Sigmoid colon (tissue), 4 donors: Measurements from ENCODE around the gene CANT1.

Experiments used
- CTCF ChIP-seq, 4 experiments: fragments of 450-650 bp in 3 of 4; fragments of 200-600 bp in 1 of 4; IDR thresholded peaks; one replicate each; pipeline ENCODE4 v1.5.1; 2016 to 2019; ENCODE audit warnings: antibody characterized with exemption in 4 of 4, mild to moderate bottlenecking in 3 of 4, moderate library complexity in 2 of 4
- EP300 ChIP-seq, 4 donors: sonication (generic); formaldehyde crosslinking; IDR thresholded peaks; one replicate each; pipeline ENCODE4 v1.6.1; 2017; ENCODE audit warnings: antibody characterized with exemption in 4 of 4
- POLR2A ChIP-seq, 2 donors: fragments of 450-650 bp; IDR thresholded peaks; one replicate each; pipeline ENCODE4 v1.6.1; 2016; ENCODE audit warnings: antibody characterized with exemption in 2 of 2, mild to moderate bottlenecking in 2 of 2, moderate library complexity in 2 of 2
- POLR2AphosphoS5 ChIP-seq, 4 donors: sonication (generic); formaldehyde crosslinking; IDR thresholded peaks; one replicate each; pipeline ENCODE4 v1.6.1; 2017; ENCODE audit warnings: antibody characterized with exemption in 4 of 4

- TF ChIP-seq CTCF (IDR thresholded peaks at IDR 0.05) (no peak), POLR2A (IDR thresholded peaks at IDR 0.05) (no peak), POLR2AphosphoS5 (IDR thresholded peaks at IDR 0.05) (no peak), EP300 (IDR thresholded peaks at IDR 0.05) (no peak)
Measured at GRCh38 chr17:78980624-78980972, 29.0 kb downstream of the CANT1 start.
